GM20000 (cell line): ENCODE data around the gene CDH22.

Experiments
- DNase-seq: peaks from one replicate; pipeline ENCODE4 v3.0.0; 2012; ENCODE audit warnings: low spot score
- CTCF ChIP-seq: IDR thresholded peaks from 2 replicates; pipeline ENCODE4 v1.5.1; 2012; ENCODE audit warnings: mild to moderate bottlenecking, control low read depth; ENCODE audit errors: extremely low read depth, missing control alignments

Gene CDH22

DNA sequence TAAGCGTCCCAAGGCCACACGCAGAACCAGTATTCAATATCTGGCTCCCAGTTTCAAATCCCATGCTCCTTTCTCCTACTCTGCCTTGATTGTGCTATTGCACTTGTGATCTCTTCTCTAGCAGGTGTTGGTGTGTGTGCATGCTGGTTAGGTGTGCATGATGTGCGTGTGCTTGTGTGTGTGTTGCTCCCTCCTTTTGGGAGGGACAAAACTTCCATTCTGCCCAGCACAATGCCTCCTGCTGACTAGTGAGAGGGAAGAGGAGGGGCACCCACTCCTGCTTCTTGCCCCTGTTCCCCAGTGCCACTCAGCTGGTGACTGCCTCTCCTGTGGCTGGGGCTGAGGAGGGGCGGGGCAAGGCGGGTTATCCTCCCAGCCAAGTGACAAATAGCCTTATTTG, 170.5 kb downstream of the CDH22 start:
- no peak for TF ChIP-seq CTCF
- no peak for DNase-seq

- TF ChIP-seq CTCF, result no peak
- no peak for DNase-seq
Measured at GRCh38 chr20:46135856-46136633, 172.3 kb downstream of the CDH22 start.

DNA sequence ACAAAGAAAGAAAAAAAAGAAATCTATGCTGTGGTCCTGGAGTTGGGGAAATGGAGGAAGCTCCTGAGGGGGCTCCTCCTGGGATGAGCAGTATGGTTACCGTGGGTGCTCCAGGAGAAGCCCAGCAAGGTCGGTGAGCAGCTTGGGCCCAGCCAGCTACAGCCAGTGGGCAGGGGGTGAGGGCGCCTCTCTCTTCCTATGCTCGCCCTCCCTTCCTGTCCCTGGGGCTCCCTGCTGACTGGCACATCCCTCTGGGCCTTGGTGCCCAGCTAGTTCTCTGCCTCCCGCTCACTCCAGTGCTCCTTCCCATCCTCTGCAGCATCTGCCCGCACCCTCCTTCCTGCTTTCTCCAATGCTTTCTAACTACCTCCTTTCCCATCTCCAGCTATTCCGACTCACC, 173.6 kb downstream of the CDH22 start:
- no peak for TF ChIP-seq CTCF
- DNase-seq, result no peak

GRCh38 chr20:46133886-46134654, 174.2 kb downstream of the CDH22 start:
- no peak for DNase-seq
- no peak for TF ChIP-seq CTCF

GRCh38 chr20:46132705-46133120, 175.6 kb downstream of the CDH22 start:
- peak; percentile 92 for TF ChIP-seq CTCF
- DNase-seq, result peak; percentile 78

- no peak for TF ChIP-seq CTCF
- DNase-seq, result no peak
Measured at GRCh38 chr20:46131396-46131795, 176.9 kb downstream of the CDH22 start.

DNA sequence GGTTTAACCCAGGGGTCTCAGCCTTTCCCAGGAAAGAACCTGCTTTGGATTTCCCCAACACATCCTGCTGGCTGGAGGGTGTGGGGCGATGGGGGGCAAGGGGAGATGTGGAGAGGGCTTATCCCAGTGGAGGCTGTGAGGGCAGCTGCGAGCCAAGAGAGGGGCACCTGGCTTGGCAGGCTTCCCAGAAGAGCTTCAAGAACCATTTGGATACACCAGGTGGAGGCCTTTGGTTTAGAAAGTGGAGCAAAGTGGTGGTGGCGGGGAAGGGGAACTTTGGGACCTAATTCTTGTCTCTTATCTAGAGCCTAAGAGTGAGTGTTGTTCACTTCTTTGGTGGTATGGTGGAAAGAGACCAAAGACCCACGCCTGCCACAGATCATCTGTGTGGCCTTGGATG, 177.8 kb downstream of the CDH22 start:
- no peak for DNase-seq
- TF ChIP-seq CTCF, result no peak
